CD14-positive monocyte (primary cell): ENCODE data around the gene EPS15. TPM values are rescaled to one million over a fixed set of nuclear protein-coding genes. Genes with fewer than 3 reads are reported as not detected.

Source experiments
- DNase-seq, 3 donors: peaks; one replicate each; pipeline ENCODE4 v3.0.0-alpha.2; 2011 to 2022
- H2AFZ ChIP-seq: 2 replicates; pipeline ENCODE4 v1.6.0; 2012; ENCODE audit warnings: mild to moderate bottlenecking, low read depth, low read length, inconsistent platforms; ENCODE audit not compliant: insufficient read depth, poor library complexity, severe bottlenecking
- H3K27ac ChIP-seq, 2 donors: 1 replicate in 1 of 2; 2 replicates in 1 of 2; pipeline ENCODE4 v1.5.1; 2012 to 2013; ENCODE audit warnings: low read length in 2 of 2, control low read depth in 1 of 2, inconsistent platforms in 1 of 2, low read depth in 1 of 2, mild to moderate bottlenecking in 1 of 2
- H3K27me3 ChIP-seq, 2 donors: one replicate each; pipeline versions ENCODE4 v1.6.0 to v1.6.1; 2011 to 2013; ENCODE audit warnings: low read length in 2 of 2; ENCODE audit not compliant: control insufficient read depth in 2 of 2, insufficient read depth in 2 of 2
- H3K36me3 ChIP-seq, 2 donors: replicated peaks in 1 of 2; 1 replicate in 1 of 2; 2 replicates in 1 of 2; pipeline versions ENCODE4 v1.5.1 to v1.6.1; 2012 to 2013; ENCODE audit warnings: low read length in 2 of 2, control low read depth in 1 of 2, inconsistent platforms in 1 of 2, mild to moderate bottlenecking in 1 of 2; ENCODE audit not compliant: insufficient read depth in 2 of 2, control insufficient read depth in 1 of 2
- H3K4me1 ChIP-seq, 2 donors: 1 replicate in 1 of 2; 2 replicates in 1 of 2; pipeline versions ENCODE4 v1.5.1 to v1.6.1; 2012 to 2013; ENCODE audit warnings: low read length in 2 of 2, control low read depth in 1 of 2, inconsistent platforms in 1 of 2, mild to moderate bottlenecking in 1 of 2, moderate library complexity in 1 of 2; ENCODE audit not compliant: insufficient read depth in 2 of 2, control insufficient read depth in 1 of 2
- H3K4me2 ChIP-seq: replicated peaks from 2 replicates; pipeline ENCODE3; 2012; ENCODE audit warnings: low read length, moderate library complexity, mild to moderate bottlenecking; ENCODE audit not compliant: poor library complexity, severe bottlenecking; ENCODE audit errors: extremely low read depth
- H3K4me3 ChIP-seq, 3 experiments: fragments of 200-600 bp in 1 of 3; sonication (generic) in 1 of 3; replicated peaks in 1 of 3; 1 replicate in 2 of 3; 2 replicates in 1 of 3; pipeline ENCODE4 v1.5.1; 2011 to 2013; ENCODE audit warnings: low read length in 3 of 3, mild to moderate bottlenecking in 3 of 3, control low read depth in 2 of 3, low read depth in 2 of 3, inconsistent platforms in 1 of 3, moderate library complexity in 1 of 3
- H3K79me2 ChIP-seq: 2 replicates; pipeline ENCODE4 v1.6.0; 2012; ENCODE audit warnings: mild to moderate bottlenecking, control low read depth, inconsistent platforms, low read length, moderate library complexity; ENCODE audit not compliant: insufficient read depth
- H3K9ac ChIP-seq: 2 replicates; pipeline ENCODE4 v1.6.0; 2017; ENCODE audit warnings: low read length, mild to moderate bottlenecking; ENCODE audit not compliant: insufficient read depth, poor library complexity, severe bottlenecking
- H3K9me3 ChIP-seq, 2 donors: replicated peaks in 1 of 2; 1 replicate in 1 of 2; 2 replicates in 1 of 2; pipeline versions ENCODE4 v1.5.1 to v1.6.1; 2012 to 2013; ENCODE audit warnings: low read length in 2 of 2, control low read depth in 1 of 2; ENCODE audit not compliant: control insufficient read depth in 1 of 2, insufficient read depth in 1 of 2
- H4K20me1 ChIP-seq: 2 replicates; pipeline ENCODE4 v1.6.0; 2012; ENCODE audit warnings: mild to moderate bottlenecking, low read length, control low read depth, moderate library complexity; ENCODE audit not compliant: insufficient read depth
- H3K27ac Mint-ChIP-seq, 7 donors: one replicate each; pipeline ENCODE4 v1.8.0; 2020; ENCODE audit warnings: mild to moderate bottlenecking in 7 of 7, mixed read lengths in 7 of 7, moderate library complexity in 6 of 7, inconsistent platforms in 2 of 7
- H3K27me3 Mint-ChIP-seq, 3 donors: one replicate each; pipeline ENCODE4 v1.8.0; 2021 to 2022; ENCODE audit warnings: low read depth in 3 of 3, mild to moderate bottlenecking in 3 of 3, mixed read lengths in 3 of 3, moderate library complexity in 3 of 3, inconsistent platforms in 1 of 3
- H3K36me3 Mint-ChIP-seq, 2 donors: one replicate each; pipeline ENCODE4 v1.8.0; 2020; ENCODE audit warnings: mixed read lengths in 2 of 2, inconsistent platforms in 1 of 2, mild to moderate bottlenecking in 1 of 2
- H3K4me1 Mint-ChIP-seq: one replicate; pipeline ENCODE4 v1.8.0; 2020; ENCODE audit warnings: mild to moderate bottlenecking, mixed read lengths
- H3K4me3 Mint-ChIP-seq, 2 donors: one replicate each; pipeline ENCODE4 v1.8.0; 2020; ENCODE audit warnings: mild to moderate bottlenecking in 2 of 2, mixed read lengths in 2 of 2, moderate library complexity in 1 of 2
- H3K9me3 Mint-ChIP-seq, 7 donors: one replicate each; pipeline ENCODE4 v1.8.0; 2020 to 2022; ENCODE audit warnings: mixed read lengths in 7 of 7, mild to moderate bottlenecking in 6 of 7, moderate library complexity in 6 of 7, inconsistent platforms in 2 of 7
- whole genome bisulfite sequencing: methylation state at CpG from one replicate; pipeline ENCODE4 v1.1.5; 2013; ENCODE audit warnings: missing lambda C conversion rate; ENCODE audit not compliant: insufficient coverage; 5-methylcytosine and 5-hydroxymethylcytosine counted together
- intact Hi-C, 2 donors: fragments of 100-400 bp; cut with micrococcal nuclease; formaldehyde crosslinking; loops; one replicate each; pipeline versions ENCODE4 v1.15.0 to v1.15.1; 2023
- polyA plus RNA-seq, 3 donors: library from polyadenylated mRNA; depleted of rRNA in 1 of 3; unstranded in 2 of 3; stranded (reverse) in 1 of 3; fragments of 300-500 nt in 2 of 3; fragments of >200 nt in 1 of 3; fragmentation: Illumina TruSeq in 2 of 3; gene quantifications; 1 replicate in 2 of 3; 2 replicates in 1 of 3; pipeline ENCODE4 v1.2.3, GENCODE V29; 2012 to 2021
- TF ChIP-seq, protein P1 (sequence below): fragments of 200-600 bp; IDR thresholded peaks from one replicate; pipeline ENCODE4 v1.8.0; 2022; ENCODE audit warnings: antibody characterized with exemption, mild to moderate bottlenecking

Gene EPS15
- polyA plus RNA-seq, 3 donors: 26.7 to 53.6 (median 36.4) TPM

DNA sequence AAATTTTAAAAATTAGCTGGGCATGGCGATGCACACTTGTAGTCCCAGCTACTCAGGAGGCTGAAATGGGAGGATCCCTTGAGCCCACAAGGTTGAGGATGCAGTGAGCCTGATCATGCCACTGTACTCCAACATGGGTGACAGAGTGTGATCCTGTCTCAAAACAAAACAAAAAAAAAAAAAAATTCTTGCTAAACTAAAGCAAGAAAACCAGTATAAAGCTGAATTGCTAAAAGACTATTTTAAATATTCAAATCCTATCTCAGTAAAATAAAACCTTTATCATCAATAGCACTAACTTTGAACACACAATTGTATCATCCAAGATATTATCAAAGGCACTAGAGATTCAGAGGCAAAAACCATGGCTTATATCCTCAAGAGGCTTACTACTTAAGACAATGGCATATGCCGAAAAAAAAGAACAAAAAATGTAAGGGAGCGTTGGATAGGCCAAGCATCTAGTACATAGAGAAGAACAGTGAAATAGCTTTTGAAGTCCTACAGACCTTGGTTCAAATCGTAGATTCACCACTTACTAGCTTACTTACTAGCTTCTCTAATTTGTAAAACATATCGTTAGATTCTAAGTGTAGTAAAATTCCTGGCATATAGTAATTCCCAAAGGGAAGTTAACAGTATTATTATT lies 3.6 kb downstream of the EPS15 start:
- Histone ChIP-seq H3K4me2 (peak overlapping the region; percentile 99), H3K27me3 (no peaks in the 10 kb centered on the region), H3K4me1 (peaks cover 23 to 58% of the 10 kb centered on the region in 2 donors), H3K9ac (peak overlapping the region; percentile 50), H4K20me1 (peaks cover 77% of the 10 kb centered on the region), H3K4me3 (peak overlapping the region in 2 of 3 experiments; percentile 65 to 66), H3K36me3 (no peaks in the 10 kb centered on the region), H2AFZ (no peak overlapping the region), H3K9me3 (no peaks in the 10 kb centered on the region), H3K27ac (peak overlapping the region in 1 of 2 donors; percentile 80), H3K79me2 (peaks cover 86% of the 10 kb centered on the region)
- DNase-seq: no peak
- intact Hi-C loops: loop anchor here in 1 of 2 donors (5.0 to 10.0 kb wide), 3 partner anchors 102 to 551 kb away; partner anchors contain the start of genes FAF1, NRDC and OSBPL9
- Mint-ChIP-seq H3K27me3 (no peaks in the 10 kb centered on the region), H3K9me3 (no peaks in the 10 kb centered on the region), H3K4me3 (peak overlapping the region; percentile 70 to 80), H3K27ac (peak overlapping the region in 6 of 7 donors; percentile 50 to 94 (median 76)), H3K4me1 (peaks cover 64% of the 10 kb centered on the region), H3K36me3 (no peaks in the 10 kb centered on the region)
- WGBS: no CpG with 5 or more reads among the region's 5 CpGs
- TF ChIP-seq, protein P1, sequence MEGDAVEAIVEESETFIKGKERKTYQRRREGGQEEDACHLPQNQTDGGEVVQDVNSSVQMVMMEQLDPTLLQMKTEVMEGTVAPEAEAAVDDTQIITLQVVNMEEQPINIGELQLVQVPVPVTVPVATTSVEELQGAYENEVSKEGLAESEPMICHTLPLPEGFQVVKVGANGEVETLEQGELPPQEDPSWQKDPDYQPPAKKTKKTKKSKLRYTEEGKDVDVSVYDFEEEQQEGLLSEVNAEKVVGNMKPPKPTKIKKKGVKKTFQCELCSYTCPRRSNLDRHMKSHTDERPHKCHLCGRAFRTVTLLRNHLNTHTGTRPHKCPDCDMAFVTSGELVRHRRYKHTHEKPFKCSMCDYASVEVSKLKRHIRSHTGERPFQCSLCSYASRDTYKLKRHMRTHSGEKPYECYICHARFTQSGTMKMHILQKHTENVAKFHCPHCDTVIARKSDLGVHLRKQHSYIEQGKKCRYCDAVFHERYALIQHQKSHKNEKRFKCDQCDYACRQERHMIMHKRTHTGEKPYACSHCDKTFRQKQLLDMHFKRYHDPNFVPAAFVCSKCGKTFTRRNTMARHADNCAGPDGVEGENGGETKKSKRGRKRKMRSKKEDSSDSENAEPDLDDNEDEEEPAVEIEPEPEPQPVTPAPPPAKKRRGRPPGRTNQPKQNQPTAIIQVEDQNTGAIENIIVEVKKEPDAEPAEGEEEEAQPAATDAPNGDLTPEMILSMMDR: no peak

DNA sequence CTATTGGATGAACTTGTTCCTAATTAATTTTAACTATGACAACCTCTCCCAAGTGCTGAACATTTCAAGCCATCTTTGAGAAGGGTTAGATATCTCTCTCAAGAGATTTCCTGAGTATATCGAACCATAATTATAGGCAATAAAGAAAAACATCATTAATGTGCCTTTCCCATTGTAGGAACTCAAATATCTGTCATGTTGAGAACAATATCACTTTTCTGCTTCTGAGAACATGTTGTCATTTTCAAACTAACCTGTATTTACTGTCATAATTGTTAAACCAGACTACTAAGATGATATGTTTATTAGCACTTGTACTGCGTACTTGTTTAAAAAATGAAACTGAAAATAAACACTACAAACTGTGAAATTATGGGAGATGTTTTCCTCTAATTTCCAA lies 4.3 kb downstream of the EPS15 start:
- no peaks in the 10 kb centered on the region for H3K36me3 ChIP-seq
- peak overlapping the region in 1 of 2 donors; percentile 80 for H3K27ac ChIP-seq
- H3K27me3 ChIP-seq: no peaks in the 10 kb centered on the region
- peak overlapping the region in 5 of 7 donors; percentile 45 to 94 (median 81) for H3K27ac Mint-ChIP-seq
- intact Hi-C loops: loop anchor here in 1 of 2 donors (5.0 to 10.0 kb wide), 3 partner anchors 103 to 550 kb away; partner anchors contain the start of genes FAF1, NRDC and OSBPL9
- H3K4me3 ChIP-seq: peak overlapping the region; percentile 32 to 66 (median 65)
- H3K4me1 ChIP-seq: peaks cover 23 to 58% of the 10 kb centered on the region in 2 donors
- WGBS: no CpG with 5 or more reads among the region's 2 CpGs
- H2AFZ ChIP-seq: peak overlapping the region; percentile 41
- peak overlapping the region; percentile 50 for H3K9ac ChIP-seq
- H3K4me1 Mint-ChIP-seq: peaks cover 64% of the 10 kb centered on the region
- H3K36me3 Mint-ChIP-seq: no peaks in the 10 kb centered on the region
- H3K27me3 Mint-ChIP-seq: no peaks in the 10 kb centered on the region
- H3K4me2 ChIP-seq: peak overlapping the region; percentile 99
- peaks cover 93% of the 10 kb centered on the region for H3K79me2 ChIP-seq
- TF ChIP-seq, protein P1: no peak
- peaks cover 84% of the 10 kb centered on the region for H4K20me1 ChIP-seq
- no peaks in the 10 kb centered on the region for H3K9me3 ChIP-seq
- DNase-seq: no peak
- no peaks in the 10 kb centered on the region for H3K9me3 Mint-ChIP-seq
- H3K4me3 Mint-ChIP-seq: peak overlapping the region; percentile 64 to 67
